Esophagus muscularis mucosa (tissue), 4 donors: Measurements from ENCODE around the gene LANCL3. TPM values are rescaled to one million over a fixed set of nuclear protein-coding genes. Genes with fewer than 3 reads are reported as not detected.
A peak's percentile ranks its signal among the peaks of the same experiment; 100 is the strongest.

Experiments
- DNase-seq: peaks from one replicate; pipeline ENCODE4 v3.0.0-alpha.2; 2017; ENCODE audit errors: extremely low spot score
- H3K27ac ChIP-seq, 4 donors: fragments of 200-600 bp; sonication (generic); replicated peaks in 1 of 4; 1 replicate in 3 of 4; 2 replicates in 1 of 4; pipeline ENCODE4 v1.5.1; 2016 to 2019; ENCODE audit warnings: mild to moderate bottlenecking in 1 of 4
- H3K27me3 ChIP-seq, 4 donors: fragments of 200-600 bp; sonication (generic); one replicate each; pipeline versions ENCODE4 v1.5.1 to v1.6.0; 2016 to 2019
- H3K36me3 ChIP-seq, 4 donors: fragments of 200-600 bp; sonication (generic); one replicate each; pipeline ENCODE4 v1.5.1; 2016 to 2019
- H3K4me1 ChIP-seq, 4 donors: fragments of 200-600 bp; sonication (generic); one replicate each; pipeline ENCODE4 v1.5.1; 2016 to 2019
- H3K4me3 ChIP-seq, 4 donors: fragments of 200-600 bp; sonication (generic); 1 replicate in 2 of 4; 2 replicates in 2 of 4; pipeline ENCODE4 v1.5.1; 2016 to 2019; ENCODE audit warnings: mild to moderate bottlenecking in 4 of 4, moderate library complexity in 1 of 4
- H3K9me3 ChIP-seq, 4 donors: fragments of 200-600 bp; sonication (generic); 1 replicate in 3 of 4; 2 replicates in 1 of 4; pipeline ENCODE4 v1.5.1; 2016 to 2019
- CTCF ChIP-seq, 3 experiments: fragments of 200-600 bp in 2 of 3; fragments of 450-650 bp in 1 of 3; sonication (generic) in 2 of 3; IDR thresholded peaks; one replicate each; pipeline ENCODE4 v1.5.1; 2017 to 2019; ENCODE audit warnings: antibody characterized with exemption in 3 of 3, mild to moderate bottlenecking in 2 of 3, moderate library complexity in 1 of 3
- EP300 ChIP-seq: sonication (generic); formaldehyde crosslinking; IDR thresholded peaks from one replicate; pipeline ENCODE4 v1.6.1; 2017; ENCODE audit warnings: antibody characterized with exemption
- POLR2A ChIP-seq: fragments of 450-650 bp; IDR thresholded peaks from one replicate; pipeline ENCODE4 v1.6.1; 2017; ENCODE audit warnings: antibody characterized with exemption, moderate library complexity, mild to moderate bottlenecking, low read depth
- POLR2AphosphoS5 ChIP-seq, 2 donors: sonication (generic); formaldehyde crosslinking; IDR thresholded peaks; one replicate each; pipeline ENCODE4 v1.6.1; 2017; ENCODE audit warnings: antibody characterized with exemption in 2 of 2
- WGBS: methylation state at CpG from one replicate; pipeline ENCODE4 v1.1.5; 2018; 5-methylcytosine and 5-hydroxymethylcytosine counted together
- intact Hi-C: fragments of 100-400 bp; cut with DNase I; formaldehyde crosslinking; loops from one replicate; pipeline ENCODE4 v1.15.1; 2023
- total RNA-seq, 4 donors: library from RNA; depleted of rRNA; stranded (reverse); fragments of >200 nt; gene quantifications; one replicate each; pipeline versions ENCODE4 v1.1.0 to v1.2.1, GENCODE V29; 2016

LANCL3 gene
- total RNA-seq, 4 donors from 2014 or later: 0.83 to 1.7 (median 1.5) TPM

- no peaks in the 10 kb centered on the region for H3K9me3 ChIP-seq
- no peak for DNase-seq
- WGBS: 52% methylated on average over 3 of the region's 3 CpGs
- H3K4me1 ChIP-seq: peaks cover 0 to 25% (median 7%) of the 10 kb centered on the region in 4 donors
- no peaks in the 10 kb centered on the region for H3K27me3 ChIP-seq
- no peak overlapping the region for H3K4me3 ChIP-seq
- no peak for TF ChIP-seq CTCF (IDR thresholded peaks at IDR 0.05)
- TF ChIP-seq POLR2AphosphoS5 (IDR thresholded peaks at IDR 0.05): no peak
- TF ChIP-seq EP300: no peak
- no peak for TF ChIP-seq POLR2A
- intact Hi-C loops: no loop called here
- peak overlapping the region in 2 of 4 donors; percentile 22 to 23 for H3K27ac ChIP-seq
- H3K36me3 ChIP-seq: no peaks in the 10 kb centered on the region
Measured at GRCh38 chrX:37692918-37693317, 121.5 kb downstream of the LANCL3 start.

- intact Hi-C loops: no loop called here
- H3K9me3 ChIP-seq: no peaks in the 10 kb centered on the region
- TF ChIP-seq EP300: no peak
- TF ChIP-seq POLR2AphosphoS5 (IDR thresholded peaks at IDR 0.05): no peak
- TF ChIP-seq POLR2A: no peak
- TF ChIP-seq CTCF (IDR thresholded peaks at IDR 0.05): no peak
- H3K27me3 ChIP-seq: no peaks in the 10 kb centered on the region
- no peak for DNase-seq
- H3K27ac ChIP-seq: no peak overlapping the region
- H3K36me3 ChIP-seq: no peaks in the 10 kb centered on the region
- no peak overlapping the region for H3K4me3 ChIP-seq
- peaks cover 0 to 5% (median 0%) of the 10 kb centered on the region in 4 donors for H3K4me1 ChIP-seq
- WGBS: 29% methylated on average over 1 of the region's 1 CpG
Measured at GRCh38 chrX:37697169-37697760, 125.8 kb downstream of the LANCL3 start.

- intact Hi-C loops: no loop called here
- no peaks in the 10 kb centered on the region for H3K36me3 ChIP-seq
- no peaks in the 10 kb centered on the region for H3K9me3 ChIP-seq
- 46% methylated on average over 4 of the region's 4 CpGs for WGBS
- no peaks in the 10 kb centered on the region for H3K27me3 ChIP-seq
- H3K4me1 ChIP-seq: no peaks in the 10 kb centered on the region
- no peak overlapping the region for H3K27ac ChIP-seq
- TF ChIP-seq CTCF (IDR thresholded peaks at IDR 0.05): no peak
- no peak for TF ChIP-seq POLR2AphosphoS5 (IDR thresholded peaks at IDR 0.05)
- H3K4me3 ChIP-seq: no peak overlapping the region
- DNase-seq: no peak
Measured at GRCh38 chrX:37701588-37701987, 130.1 kb downstream of the LANCL3 start.

- Histone ChIP-seq H3K27me3 (no peaks in the 10 kb centered on the region), H3K36me3 (no peaks in the 10 kb centered on the region), H3K4me3 (no peak overlapping the region), H3K27ac (no peak overlapping the region), H3K4me1 (no peaks in the 10 kb centered on the region), H3K9me3 (no peaks in the 10 kb centered on the region)
- intact Hi-C loops: no loop called here
- TF ChIP-seq POLR2A: no peak
- no peak for TF ChIP-seq EP300
- no peak for TF ChIP-seq POLR2AphosphoS5 (IDR thresholded peaks at IDR 0.05)
- WGBS: 67% methylated on average over 3 of the region's 3 CpGs
- no peak for DNase-seq
Measured at GRCh38 chrX:37711991-37712390, 140.5 kb downstream of the LANCL3 start.

- WGBS: 63% methylated on average over 3 of the region's 3 CpGs
- no peaks in the 10 kb centered on the region for H3K4me1 ChIP-seq
- H3K36me3 ChIP-seq: no peaks in the 10 kb centered on the region
- DNase-seq: no peak
- H3K27ac ChIP-seq: no peak overlapping the region
- TF ChIP-seq POLR2A (no peak), EP300 (no peak), POLR2AphosphoS5 (IDR thresholded peaks at IDR 0.05) (no peak), CTCF (IDR thresholded peaks at IDR 0.05) (no peak)
- no peaks in the 10 kb centered on the region for H3K27me3 ChIP-seq
- no peak overlapping the region for H3K4me3 ChIP-seq
- H3K9me3 ChIP-seq: no peaks in the 10 kb centered on the region
- intact Hi-C loops: no loop called here
Measured at GRCh38 chrX:37712458-37712857, 141.0 kb downstream of the LANCL3 start.
